PFSK-1 (cell line): Measurements from ENCODE around the gene KHSRP.
A peak's percentile ranks its signal among the peaks of the same experiment; 100 is the strongest.

ENCODE experiments used
- FOXP2 ChIP-seq: optimal IDR thresholded peaks from 2 replicates; pipeline ENCODE3; 2011; ENCODE audit warnings: borderline replicate concordance, control low read depth, inconsistent platforms; ENCODE audit not compliant: insufficient read depth; ENCODE audit errors: extremely low read length, extremely low read depth
- POLR2AphosphoS5 ChIP-seq: IDR thresholded peaks from 2 replicates; pipeline ENCODE4 v1.6.1; 2012; ENCODE audit warnings: low read depth, mild to moderate bottlenecking, control low read depth, low read length, moderate library complexity
- REST ChIP-seq, 2 experiments: IDR thresholded peaks; 2 replicates each; pipeline versions ENCODE4 v1.6.1 to v1.8.0; 2011 to 2012; ENCODE audit warnings: low read depth in 2 of 2, low read length in 2 of 2, control low read depth in 1 of 2, inconsistent platforms in 1 of 2, mild to moderate bottlenecking in 1 of 2, moderate library complexity in 1 of 2; ENCODE audit not compliant: insufficient read depth in 1 of 2
- SIN3A ChIP-seq: IDR thresholded peaks from 2 replicates; pipeline ENCODE4 v1.6.1; 2012; ENCODE audit warnings: mild to moderate bottlenecking, low read length, moderate library complexity, borderline replicate concordance; ENCODE audit not compliant: insufficient read depth
- TAF1 ChIP-seq: IDR thresholded peaks from 2 replicates; pipeline ENCODE4 v1.6.1; 2012; ENCODE audit warnings: low read length, control low read depth, borderline replicate concordance; ENCODE audit not compliant: insufficient read depth

Gene KHSRP

GRCh38 chr19:6424939-6425731, 524 bp upstream of the KHSRP start:
- TF ChIP-seq FOXP2 (peak; percentile 41), REST (IDR thresholded peaks at IDR 0.05; ENCODE audit: insufficient read depth in 1 of 2, low read depth in 2 of 2, low read length in 2 of 2) (no peak)

- TF ChIP-seq POLR2AphosphoS5 (0 out of 2 replicates have a peak, but pooled peaks have one; percentile 27), SIN3A (no peak)
These were observed 964 bp downstream of the KHSRP start for GRCh38 chr19:6423499-6424194.

- TF ChIP-seq TAF1, result no peak
- TF ChIP-seq REST (IDR thresholded peaks at IDR 0.05; ENCODE audit: insufficient read depth in 1 of 2, low read depth in 2 of 2, low read length in 2 of 2), result no peak
- TF ChIP-seq POLR2AphosphoS5, result no peak
- TF ChIP-seq SIN3A, result no peak
- no peak for TF ChIP-seq FOXP2
These were observed 3.3 kb downstream of the KHSRP start for GRCh38 chr19:6421075-6422014.

GRCh38 chr19:6418562-6418932, 6.1 kb downstream of the KHSRP start:
- TF ChIP-seq REST (IDR thresholded peaks at IDR 0.05; ENCODE audit: insufficient read depth in 1 of 2, low read depth in 2 of 2, low read length in 2 of 2), result no peak
- TF ChIP-seq FOXP2, result no peak

- TF ChIP-seq POLR2AphosphoS5, result no peak
- TF ChIP-seq TAF1, result no peak
- no peak for TF ChIP-seq SIN3A
- no peak for TF ChIP-seq FOXP2
- no peak for TF ChIP-seq REST (IDR thresholded peaks at IDR 0.05; ENCODE audit: insufficient read depth in 1 of 2, low read depth in 2 of 2, low read length in 2 of 2)
These were observed 6.7 kb downstream of the KHSRP start for GRCh38 chr19:6417713-6418561.
